ENCODE data around the gene PDE8B.

- TF ChIP-seq, protein P1, sequence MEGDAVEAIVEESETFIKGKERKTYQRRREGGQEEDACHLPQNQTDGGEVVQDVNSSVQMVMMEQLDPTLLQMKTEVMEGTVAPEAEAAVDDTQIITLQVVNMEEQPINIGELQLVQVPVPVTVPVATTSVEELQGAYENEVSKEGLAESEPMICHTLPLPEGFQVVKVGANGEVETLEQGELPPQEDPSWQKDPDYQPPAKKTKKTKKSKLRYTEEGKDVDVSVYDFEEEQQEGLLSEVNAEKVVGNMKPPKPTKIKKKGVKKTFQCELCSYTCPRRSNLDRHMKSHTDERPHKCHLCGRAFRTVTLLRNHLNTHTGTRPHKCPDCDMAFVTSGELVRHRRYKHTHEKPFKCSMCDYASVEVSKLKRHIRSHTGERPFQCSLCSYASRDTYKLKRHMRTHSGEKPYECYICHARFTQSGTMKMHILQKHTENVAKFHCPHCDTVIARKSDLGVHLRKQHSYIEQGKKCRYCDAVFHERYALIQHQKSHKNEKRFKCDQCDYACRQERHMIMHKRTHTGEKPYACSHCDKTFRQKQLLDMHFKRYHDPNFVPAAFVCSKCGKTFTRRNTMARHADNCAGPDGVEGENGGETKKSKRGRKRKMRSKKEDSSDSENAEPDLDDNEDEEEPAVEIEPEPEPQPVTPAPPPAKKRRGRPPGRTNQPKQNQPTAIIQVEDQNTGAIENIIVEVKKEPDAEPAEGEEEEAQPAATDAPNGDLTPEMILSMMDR (IDR thresholded peaks at IDR 0.05) = no peak
- TF ChIP-seq POLR2A (IDR thresholded peaks at IDR 0.05) = no peak
- no peak for TF ChIP-seq POLR2AphosphoS5 (IDR thresholded peaks at IDR 0.05; ENCODE audit: insufficient read depth in 1 of 2, low read depth in 1 of 2)
Measured at GRCh38 chr5:77266291-77266690, 55.8 kb downstream of the PDE8B start.

Measured in vagina (tissue), 2 donors.